ENCODE measurements around the gene LYSET. TPM values are rescaled to one million over a fixed set of nuclear protein-coding genes. Genes with fewer than 3 reads are reported as not detected.
"Not testable (repeated sequence)": the region's sequence is repeated elsewhere in the genome, so short reads cannot be mapped to it uniquely, and the experiment has no call there.

LYSET gene
- total and polyA plus RNA-seq, 2 donors from 2014 or later = 25.6 to 34.9 TPM

GRCh38 chr14:93232159-93232558 lies 47.0 kb downstream of the LYSET start:
- intact Hi-C loops (cut with DNase I) = no loop called here
- no peaks in the 10 kb centered on the region for H3K27me3 ChIP-seq (ENCODE audit: control insufficient read depth, insufficient read depth, low read length)
- peaks cover 3 to 15% (median 7%) of the 10 kb centered on the region in 3 donors for H3K36me3 ChIP-seq (ENCODE audit: control insufficient read depth in 2 of 3, insufficient read depth in 3 of 3, low read length in 3 of 3)
- H3K27ac ChIP-seq (ENCODE audit: low read depth in 2 of 2, low read length in 2 of 2) = no peak overlapping the region
- DNase-seq (no peak), FAIRE-seq (no peak)
- H3K9me3 ChIP-seq (ENCODE audit: control insufficient read depth in 2 of 3, insufficient read depth in 1 of 3, low read length in 3 of 3) = no peaks in the 10 kb centered on the region
- peaks cover 0 to 6% (median 0%) of the 10 kb centered on the region in 3 donors for H3K4me1 ChIP-seq (ENCODE audit: control insufficient read depth in 2 of 3, insufficient read depth in 2 of 3, low read depth in 1 of 3, low read length in 3 of 3)
- TF ChIP-seq, protein P1, sequence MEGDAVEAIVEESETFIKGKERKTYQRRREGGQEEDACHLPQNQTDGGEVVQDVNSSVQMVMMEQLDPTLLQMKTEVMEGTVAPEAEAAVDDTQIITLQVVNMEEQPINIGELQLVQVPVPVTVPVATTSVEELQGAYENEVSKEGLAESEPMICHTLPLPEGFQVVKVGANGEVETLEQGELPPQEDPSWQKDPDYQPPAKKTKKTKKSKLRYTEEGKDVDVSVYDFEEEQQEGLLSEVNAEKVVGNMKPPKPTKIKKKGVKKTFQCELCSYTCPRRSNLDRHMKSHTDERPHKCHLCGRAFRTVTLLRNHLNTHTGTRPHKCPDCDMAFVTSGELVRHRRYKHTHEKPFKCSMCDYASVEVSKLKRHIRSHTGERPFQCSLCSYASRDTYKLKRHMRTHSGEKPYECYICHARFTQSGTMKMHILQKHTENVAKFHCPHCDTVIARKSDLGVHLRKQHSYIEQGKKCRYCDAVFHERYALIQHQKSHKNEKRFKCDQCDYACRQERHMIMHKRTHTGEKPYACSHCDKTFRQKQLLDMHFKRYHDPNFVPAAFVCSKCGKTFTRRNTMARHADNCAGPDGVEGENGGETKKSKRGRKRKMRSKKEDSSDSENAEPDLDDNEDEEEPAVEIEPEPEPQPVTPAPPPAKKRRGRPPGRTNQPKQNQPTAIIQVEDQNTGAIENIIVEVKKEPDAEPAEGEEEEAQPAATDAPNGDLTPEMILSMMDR (IDR thresholded peaks at IDR 0.05; ENCODE audit: borderline replicate concordance, extremely low read depth, insufficient read depth) = no peak
- H3K4me3 ChIP-seq (ENCODE audit: low read length in 3 of 3) = no peak overlapping the region
- H3K9ac ChIP-seq (ENCODE audit: low read length in 3 of 3) = no peak overlapping the region

DNA sequence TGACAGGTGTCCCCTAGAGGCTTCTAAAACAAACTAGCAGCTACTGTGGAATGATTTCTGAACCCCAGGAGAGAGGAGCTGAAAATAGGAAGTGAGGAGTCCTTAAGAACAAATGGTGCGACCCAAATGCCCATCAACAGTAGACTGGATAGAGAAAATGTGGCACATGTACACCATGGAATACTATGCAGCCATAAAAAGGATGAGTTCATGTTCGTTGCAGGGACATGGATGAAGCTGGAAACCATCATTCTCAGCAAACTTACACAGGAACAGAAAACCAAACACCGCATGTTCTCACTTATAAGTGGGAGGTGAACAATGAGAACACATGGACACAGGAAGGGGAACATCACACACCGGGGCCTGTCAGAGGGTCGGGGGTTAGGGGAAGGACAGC lies 48.0 kb downstream of the LYSET start:
- H3K27me3 ChIP-seq (ENCODE audit: control insufficient read depth, insufficient read depth, low read length); FAIRE-seq; DNase-seq; H3K36me3 ChIP-seq (ENCODE audit: control insufficient read depth in 2 of 3, insufficient read depth in 3 of 3, low read length in 3 of 3); H3K9me3 ChIP-seq (ENCODE audit: control insufficient read depth in 2 of 3, insufficient read depth in 1 of 3, low read length in 3 of 3); H3K9ac ChIP-seq (ENCODE audit: low read length in 3 of 3); H3K27ac ChIP-seq (ENCODE audit: low read depth in 2 of 2, low read length in 2 of 2); H3K4me1 ChIP-seq (ENCODE audit: control insufficient read depth in 2 of 3, insufficient read depth in 2 of 3, low read depth in 1 of 3, low read length in 3 of 3); intact Hi-C loops (cut with DNase I); H3K4me3 ChIP-seq (ENCODE audit: low read length in 3 of 3): not testable (repeated sequence)

GRCh38 chr14:93234798-93235197 lies 49.7 kb downstream of the LYSET start:
- peaks cover 0 to 6% (median 0%) of the 10 kb centered on the region in 3 donors for H3K4me1 ChIP-seq (ENCODE audit: control insufficient read depth in 2 of 3, insufficient read depth in 2 of 3, low read depth in 1 of 3, low read length in 3 of 3)
- TF ChIP-seq, protein P1 (IDR thresholded peaks at IDR 0.05; ENCODE audit: borderline replicate concordance, extremely low read depth, insufficient read depth) = no peak
- no peak for FAIRE-seq
- H3K27me3 ChIP-seq (ENCODE audit: control insufficient read depth, insufficient read depth, low read length) = no peaks in the 10 kb centered on the region
- no peaks in the 10 kb centered on the region for H3K9me3 ChIP-seq (ENCODE audit: control insufficient read depth in 2 of 3, insufficient read depth in 1 of 3, low read length in 3 of 3)
- H3K9ac ChIP-seq (ENCODE audit: low read length in 3 of 3) = no peak overlapping the region
- H3K27ac ChIP-seq (ENCODE audit: low read depth in 2 of 2, low read length in 2 of 2) = no peak overlapping the region
- intact Hi-C loops (cut with DNase I) = no loop called here
- no peak overlapping the region for H3K4me3 ChIP-seq (ENCODE audit: low read length in 3 of 3)
- no peaks in the 10 kb centered on the region for H3K36me3 ChIP-seq (ENCODE audit: control insufficient read depth in 2 of 3, insufficient read depth in 3 of 3, low read length in 3 of 3)
- peak in 2 of 5 donors; percentile 2 to 8 for DNase-seq

Other genes with a start within 250 kb of the LYSET start
- gene ITPK1, start 69.4 kb upstream of the LYSET start, total RNA-seq = 92.0 TPM
- 43.6 TPM for gene ITPK1, start 69.4 kb upstream of the LYSET start, polyA plus RNA-seq (ENCODE audit: insufficient read depth, low read depth, low replicate concordance)
- gene MOAP1, start 420 bp upstream of the LYSET start, total RNA-seq = 38.4 TPM
- 40.1 TPM for gene MOAP1, start 420 bp upstream of the LYSET start, polyA plus RNA-seq (ENCODE audit: insufficient read depth, low read depth, low replicate concordance)
- 12.3 TPM for gene GON7, start 21.7 kb downstream of the LYSET start, total RNA-seq
- 35.3 TPM for gene GON7, start 21.7 kb downstream of the LYSET start, polyA plus RNA-seq (ENCODE audit: insufficient read depth, low read depth, low replicate concordance)
- 23.6 TPM for gene UBR7, start 21.9 kb downstream of the LYSET start, total RNA-seq
- 14.3 TPM for gene UBR7, start 21.9 kb downstream of the LYSET start, polyA plus RNA-seq (ENCODE audit: insufficient read depth, low read depth, low replicate concordance)
- gene BTBD7, start 147.7 kb downstream of the LYSET start, total RNA-seq = 78.2 TPM
- 10.3 TPM for gene BTBD7, start 147.7 kb downstream of the LYSET start, polyA plus RNA-seq (ENCODE audit: insufficient read depth, low read depth, low replicate concordance)
- not detected for gene COX8C, start 161.9 kb downstream of the LYSET start, total RNA-seq
- gene COX8C, start 161.9 kb downstream of the LYSET start, polyA plus RNA-seq (ENCODE audit: insufficient read depth, low read depth, low replicate concordance) = not detected
- gene UNC79, start 245.6 kb downstream of the LYSET start, total RNA-seq = 0.79 TPM
- gene UNC79, start 245.6 kb downstream of the LYSET start, polyA plus RNA-seq (ENCODE audit: insufficient read depth, low read depth, low replicate concordance) = 0.56 TPM